Esophagus (tissue), 2 donors: ENCODE measurements around the gene PDX1. TPM values are rescaled to one million over a fixed set of nuclear protein-coding genes. Genes with fewer than 3 reads are reported as not detected.
A peak's percentile ranks its signal among the peaks of the same experiment; 100 is the strongest.

Experiments
- H3K27ac ChIP-seq, 2 donors: one replicate each; pipeline ENCODE4 v1.5.1; 2013; ENCODE audit warnings: low read depth in 2 of 2, mild to moderate bottlenecking in 2 of 2, inconsistent platforms in 1 of 2, low read length in 1 of 2, moderate library complexity in 1 of 2
- H3K27me3 ChIP-seq, 2 donors: one replicate each; pipeline ENCODE4 v1.6.1; 2013; ENCODE audit warnings: low read length in 2 of 2, control low read depth in 1 of 2, mild to moderate bottlenecking in 1 of 2; ENCODE audit not compliant: insufficient read depth in 2 of 2, control insufficient read depth in 1 of 2
- H3K36me3 ChIP-seq, 2 donors: one replicate each; pipeline ENCODE4 v1.6.1; 2013; ENCODE audit warnings: low read length in 1 of 2; ENCODE audit not compliant: control insufficient read depth in 2 of 2, insufficient read depth in 2 of 2
- H3K4me1 ChIP-seq, 2 donors: one replicate each; pipeline ENCODE4 v1.6.1; 2013; ENCODE audit warnings: low read length in 1 of 2; ENCODE audit not compliant: control insufficient read depth in 2 of 2, insufficient read depth in 2 of 2
- H3K4me3 ChIP-seq, 2 donors: one replicate each; pipeline ENCODE4 v1.5.1; 2013; ENCODE audit warnings: low read length in 2 of 2, mild to moderate bottlenecking in 2 of 2, low read depth in 1 of 2, moderate library complexity in 1 of 2
- H3K9me3 ChIP-seq, 2 donors: one replicate each; pipeline ENCODE4 v1.6.1; 2013; ENCODE audit warnings: mild to moderate bottlenecking in 2 of 2, low read depth in 1 of 2, low read length in 1 of 2, moderate library complexity in 1 of 2; ENCODE audit not compliant: control insufficient read depth in 2 of 2, insufficient read depth in 1 of 2
- WGBS, 2 donors: extraction: QIAGEN DNeasy Blood & Tissue Kit; methylation state at CpG; one replicate each; pipeline ENCODE4 v1.1.7; 2013; 5-methylcytosine and 5-hydroxymethylcytosine counted together
- polyA plus RNA-seq, 2 donors: library from polyadenylated mRNA; stranded (reverse); fragments of 200-250 nt; gene quantifications; one replicate each; pipeline ENCODE4 v1.2.3, GENCODE V29; 2013
- donor health status: healthy with polysubstance abuse.
- donor health status: Bipolar disorder and iron deficiency.

The PDX1 gene
- polyA plus RNA-seq, 2 donors: not detected

DNA sequence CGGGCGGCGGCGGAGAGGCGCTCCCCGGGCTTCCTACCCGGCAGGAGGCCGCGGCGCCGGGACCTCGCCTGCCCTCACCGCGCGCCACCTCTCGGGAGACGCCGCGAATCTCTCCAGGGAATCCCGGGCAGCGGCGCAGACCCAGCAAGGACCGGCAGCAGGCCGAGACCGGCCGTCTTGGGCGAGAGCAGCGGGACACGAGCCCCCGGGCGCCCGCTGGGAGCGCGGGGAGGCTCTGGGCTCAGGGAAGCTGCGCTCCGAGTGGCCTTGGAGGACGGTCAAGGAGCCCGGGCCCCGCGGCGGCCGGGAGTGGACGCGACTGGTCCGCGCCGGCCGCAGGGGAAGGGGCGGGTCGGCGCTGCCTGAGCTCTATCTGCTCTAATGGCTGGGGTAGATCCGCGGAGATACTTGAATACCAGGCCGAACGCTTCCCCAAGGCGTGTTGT is 34.6 kb downstream of the PDX1 start:
- Histone ChIP-seq H3K36me3 (no peaks in the 10 kb centered on the region), H3K4me1 (peaks cover 3 to 7% of the 10 kb centered on the region in 2 donors), H3K27ac (no peak overlapping the region), H3K4me3 (peak overlapping the region; percentile 16 to 45), H3K9me3 (peaks cover 0 to 3% of the 10 kb centered on the region in 2 donors), H3K27me3 (peaks cover 6 to 15% of the 10 kb centered on the region in 2 donors)
- 6% methylated on average over 54 to 56 of the region's 56 CpGs for WGBS, 2 donors

DNA sequence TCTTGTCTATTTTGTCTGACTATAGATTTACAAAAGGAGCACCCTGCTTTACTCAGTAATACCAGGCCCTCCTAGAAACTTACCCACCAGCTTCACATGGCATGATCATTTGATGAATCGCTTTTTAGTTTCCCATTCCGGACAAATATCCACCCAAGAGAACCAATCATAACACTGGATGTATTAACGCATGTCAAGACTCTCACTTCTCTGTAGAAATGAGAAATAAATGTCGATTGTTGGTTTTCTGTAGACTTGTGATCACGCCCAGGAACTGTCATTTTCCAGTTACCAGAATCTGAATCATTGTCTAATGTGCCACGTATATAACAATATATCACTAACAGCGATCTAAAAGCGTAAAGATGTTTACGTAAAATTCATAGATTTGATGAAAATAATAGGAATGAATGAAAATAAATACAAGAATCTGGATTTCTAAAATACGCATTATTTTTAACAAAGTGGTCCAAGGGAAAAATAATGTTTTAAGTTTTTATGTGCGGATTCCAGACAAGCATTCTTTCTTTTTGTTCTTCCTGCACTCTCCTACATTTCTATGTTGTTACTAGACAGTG is 35.3 kb downstream of the PDX1 start:
- 47 to 55% methylated on average over 11 of the region's 11 CpGs for WGBS, 2 donors
- Histone ChIP-seq H3K4me3 (no peak overlapping the region), H3K27ac (no peak overlapping the region), H3K27me3 (peaks cover 6 to 15% of the 10 kb centered on the region in 2 donors), H3K36me3 (no peaks in the 10 kb centered on the region), H3K9me3 (peaks cover 0 to 3% of the 10 kb centered on the region in 2 donors), H3K4me1 (peaks cover 4 to 7% of the 10 kb centered on the region in 2 donors)

DNA sequence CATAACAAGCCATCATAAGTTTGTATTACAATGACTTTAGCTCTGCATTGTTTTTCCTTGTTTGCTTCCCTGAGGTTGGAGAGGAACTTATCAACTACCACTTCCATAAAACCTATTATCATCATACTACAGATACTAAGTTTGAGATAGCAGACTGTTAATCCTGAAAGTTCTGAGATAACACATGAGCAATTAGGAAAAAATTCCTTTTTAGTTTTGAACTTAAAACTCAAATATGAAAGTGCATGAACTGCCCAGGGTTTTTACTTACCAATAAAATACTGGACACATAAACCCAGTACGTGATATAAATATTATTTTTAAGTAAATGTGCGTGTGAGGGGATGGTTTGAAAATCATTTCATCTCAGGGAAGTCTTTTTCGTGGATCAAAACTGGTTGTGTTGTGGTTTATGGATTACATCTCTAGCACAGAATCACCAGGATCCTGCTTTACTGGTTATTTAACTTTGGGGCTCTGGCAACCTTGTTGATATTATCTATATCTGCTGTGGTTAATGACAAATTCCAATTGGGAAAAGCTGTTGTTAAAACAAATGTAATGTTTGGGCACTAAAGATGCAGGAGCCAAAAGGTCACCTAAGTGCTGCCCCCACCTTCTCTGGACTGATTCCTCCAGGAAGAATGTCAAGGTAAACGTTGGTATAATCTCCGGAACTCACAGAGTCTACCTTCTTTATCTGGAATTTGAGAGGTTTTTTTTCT is 36.9 kb downstream of the PDX1 start:
- Histone ChIP-seq H3K4me3 (no peak overlapping the region), H3K4me1 (peaks cover 10 to 14% of the 10 kb centered on the region in 2 donors), H3K9me3 (peaks cover 0 to 3% of the 10 kb centered on the region in 2 donors), H3K27ac (no peak overlapping the region), H3K36me3 (no peaks in the 10 kb centered on the region), H3K27me3 (peaks cover 10 to 19% of the 10 kb centered on the region in 2 donors)
- WGBS, 2 donors: 14 to 23% methylated on average over 5 of the region's 5 CpGs

DNA sequence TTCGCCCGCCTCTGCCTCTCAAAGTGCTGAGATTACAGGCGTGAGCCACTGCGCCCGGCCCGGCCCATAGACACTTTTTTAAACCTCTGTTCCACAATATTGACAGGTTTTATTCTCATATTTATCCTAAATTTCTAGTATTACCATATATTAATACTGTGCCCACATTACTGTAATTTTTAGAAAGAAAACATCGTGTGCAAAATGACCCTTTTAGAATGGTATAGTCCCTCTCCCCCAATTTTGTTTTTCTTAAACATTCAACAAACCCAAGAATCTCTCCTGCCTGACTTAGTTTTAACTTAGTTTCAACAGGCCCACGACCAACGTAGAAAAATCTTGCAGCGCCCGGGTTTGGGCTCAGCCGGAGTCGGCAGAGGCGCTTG is 40.2 kb downstream of the PDX1 start:
- Histone ChIP-seq H3K27me3 (peaks cover 10 to 11% of the 10 kb centered on the region in 2 donors), H3K27ac (no peak overlapping the region), H3K4me1 (peaks cover 6 to 7% of the 10 kb centered on the region in 2 donors), H3K36me3 (no peaks in the 10 kb centered on the region), H3K9me3 (peaks cover 0 to 3% of the 10 kb centered on the region in 2 donors), H3K4me3 (no peak overlapping the region)
- 13% methylated on average over 14 of the region's 14 CpGs for WGBS, 2 donors

DNA sequence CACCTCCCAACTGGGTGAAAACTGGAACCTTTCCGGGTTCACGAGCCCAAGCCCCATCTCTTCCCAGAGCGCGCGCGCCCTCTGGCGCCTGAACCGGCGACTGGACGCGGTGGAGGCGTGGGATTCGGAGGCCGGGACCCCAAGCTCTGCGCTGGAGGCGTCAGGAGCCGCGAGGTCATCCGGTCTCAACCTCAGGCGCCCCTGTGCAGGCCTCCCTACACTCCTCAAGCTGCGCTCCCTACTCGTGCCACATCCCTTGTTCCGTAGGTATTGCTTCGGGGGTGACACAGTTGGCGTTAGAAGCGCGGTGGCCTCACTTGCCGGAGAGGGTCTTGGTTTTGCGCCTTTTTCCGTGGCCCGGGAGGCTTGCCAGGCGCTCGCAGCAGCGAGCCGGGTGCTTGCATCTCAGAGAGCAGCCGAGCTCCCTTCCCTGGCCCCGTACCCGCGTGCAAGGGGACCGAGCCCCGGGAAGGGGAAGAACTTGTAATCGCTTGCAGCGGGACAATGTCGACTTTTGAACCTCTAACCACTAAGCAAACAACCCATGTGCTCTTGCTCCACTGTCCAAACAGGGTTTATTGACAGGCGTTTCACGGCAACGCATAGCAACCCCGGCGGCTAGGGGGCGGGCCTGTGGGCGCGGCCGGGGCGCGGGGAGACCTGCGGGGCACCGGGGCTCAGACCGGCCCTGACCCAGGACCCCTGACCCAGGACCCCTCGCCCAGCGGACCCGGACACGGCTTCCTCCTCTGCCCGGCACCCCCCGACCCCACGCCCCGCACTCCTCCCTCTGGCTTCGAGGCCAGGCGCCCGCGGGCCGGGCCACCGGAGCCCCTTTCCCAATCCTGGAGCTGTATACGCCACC is 40.8 kb downstream of the PDX1 start:
- H3K4me1 ChIP-seq: peaks cover 6 to 7% of the 10 kb centered on the region in 2 donors
- H3K9me3 ChIP-seq: peaks cover 0 to 3% of the 10 kb centered on the region in 2 donors
- no peaks in the 10 kb centered on the region for H3K36me3 ChIP-seq
- 1% methylated on average over 73 of the region's 73 CpGs for WGBS, 2 donors
- H3K27ac ChIP-seq: no peak overlapping the region
- peak overlapping the region; percentile 6 to 20 for H3K4me3 ChIP-seq
- H3K27me3 ChIP-seq: peaks cover 9 to 17% of the 10 kb centered on the region in 2 donors

DNA sequence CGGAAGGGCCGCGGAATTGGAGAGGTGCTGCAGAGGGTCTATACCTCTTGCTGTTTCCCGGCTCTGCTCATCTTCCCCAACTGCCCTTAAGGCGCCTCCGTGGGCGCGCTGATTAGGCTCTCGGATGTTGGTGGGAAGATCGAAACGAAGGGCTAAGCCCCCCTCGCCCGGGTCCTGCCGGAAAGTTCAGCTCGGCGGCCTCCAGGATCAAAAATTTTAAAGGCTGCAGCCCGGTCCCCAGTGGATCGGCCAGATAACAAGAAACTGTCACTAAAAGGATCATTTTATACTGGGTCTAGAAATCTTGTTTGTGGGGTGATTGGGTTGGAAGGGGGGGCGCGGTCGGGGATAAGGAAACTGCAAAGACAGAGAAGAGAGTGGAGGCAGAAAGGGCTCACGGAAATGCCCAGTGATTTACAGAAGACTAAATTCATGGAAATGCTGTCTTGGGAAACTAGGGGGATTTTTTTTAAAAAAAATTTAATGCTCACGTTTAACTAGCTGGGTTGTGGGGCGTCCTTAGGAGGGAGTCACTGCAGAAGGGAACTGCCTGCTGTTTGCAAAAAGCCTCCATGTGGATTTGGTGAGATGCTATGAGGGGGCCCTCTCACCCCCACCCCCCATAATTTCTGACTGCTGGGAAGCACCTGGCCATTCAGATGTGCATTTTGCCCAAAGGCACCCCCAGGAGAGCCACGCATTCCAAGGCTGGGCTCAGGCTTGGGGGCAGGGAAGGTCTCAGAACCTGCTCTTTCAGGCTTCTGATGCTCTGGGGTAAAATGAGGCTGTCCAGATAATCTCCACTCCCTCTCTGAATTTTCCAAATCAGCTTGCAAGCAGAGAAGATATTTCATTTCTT is 41.7 kb downstream of the PDX1 start:
- H3K4me3 ChIP-seq: no peak overlapping the region
- no peaks in the 10 kb centered on the region for H3K36me3 ChIP-seq
- no peak overlapping the region for H3K27ac ChIP-seq
- H3K9me3 ChIP-seq: no peaks in the 10 kb centered on the region
- 9 to 15% methylated on average over 25 of the region's 25 CpGs for WGBS, 2 donors
- H3K4me1 ChIP-seq: peaks cover 6 to 7% of the 10 kb centered on the region in 2 donors
- H3K27me3 ChIP-seq: peaks cover 7 to 26% of the 10 kb centered on the region in 2 donors

DNA sequence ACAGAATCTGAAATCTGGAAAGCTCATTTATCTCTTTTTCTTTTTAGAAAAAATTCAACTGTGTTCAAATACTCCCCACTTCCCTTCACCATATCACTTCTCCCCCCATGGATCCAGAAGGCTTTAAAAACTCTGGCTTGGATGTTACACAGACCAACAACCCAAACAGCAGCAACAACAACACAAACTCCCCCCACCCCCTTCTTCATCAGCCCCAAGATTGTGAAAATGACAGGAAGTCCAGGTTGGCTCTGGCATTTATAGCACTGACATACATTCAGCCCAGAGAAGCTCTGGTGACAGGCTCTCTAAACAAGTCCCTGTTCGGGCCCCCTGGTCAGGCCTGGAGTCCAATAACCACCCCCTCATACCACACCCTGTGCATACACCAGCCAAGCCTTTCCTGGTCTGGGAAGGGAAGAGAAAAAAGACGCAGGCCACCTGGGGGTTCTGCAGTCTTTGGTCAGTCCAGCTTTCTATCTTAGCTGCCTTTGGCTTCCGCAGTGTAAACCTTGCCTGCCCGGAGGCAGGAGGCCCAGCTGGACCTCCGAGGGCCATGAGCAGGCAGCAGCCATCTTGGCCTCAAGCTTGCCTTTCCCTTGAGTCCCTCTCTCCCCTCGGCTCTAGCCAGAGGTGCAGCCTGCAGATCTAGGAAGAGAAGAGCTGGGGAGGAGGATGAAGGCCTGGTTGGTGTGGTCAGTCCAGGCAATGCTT is 42.5 kb downstream of the PDX1 start:
- Histone ChIP-seq H3K4me3 (no peak overlapping the region), H3K9me3 (no peaks in the 10 kb centered on the region), H3K27ac (no peak overlapping the region), H3K27me3 (peaks cover 4 to 34% of the 10 kb centered on the region in 2 donors), H3K4me1 (peaks cover 6 to 7% of the 10 kb centered on the region in 2 donors), H3K36me3 (no peaks in the 10 kb centered on the region)
- WGBS, 2 donors: 57 to 62% methylated on average over 6 of the region's 6 CpGs

DNA sequence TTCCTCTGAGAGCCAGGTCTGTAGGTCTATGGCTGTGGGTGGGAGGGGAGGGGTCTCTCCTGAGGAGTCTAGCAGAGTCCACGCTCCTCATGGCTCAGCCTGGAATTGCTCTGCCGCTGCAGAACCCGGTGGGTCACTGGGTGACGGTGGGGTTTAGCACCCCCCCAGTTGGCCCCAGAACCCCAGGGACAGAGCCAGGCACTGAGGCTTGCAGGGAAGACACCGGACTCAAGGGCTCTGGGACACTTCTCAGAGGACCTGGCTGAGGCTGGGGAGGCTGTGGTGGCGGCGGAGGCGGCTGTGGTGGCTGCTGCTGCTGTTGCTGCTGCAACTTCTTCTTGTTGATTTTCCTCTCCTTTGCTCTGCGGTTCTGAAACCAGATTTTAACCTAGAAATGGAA is 43.2 kb downstream of the PDX1 start:
- Histone ChIP-seq H3K4me3 (no peak overlapping the region), H3K27ac (no peak overlapping the region), H3K9me3 (no peaks in the 10 kb centered on the region), H3K4me1 (peaks cover 7 to 9% of the 10 kb centered on the region in 2 donors), H3K27me3 (peaks cover 4 to 40% of the 10 kb centered on the region in 2 donors), H3K36me3 (no peaks in the 10 kb centered on the region)
- WGBS, 2 donors: 64 to 76% methylated on average over 9 of the region's 9 CpGs
